HepG2 (cell line): Measurements from ENCODE around the gene FURIN. TPM values are rescaled to one million over a fixed set of nuclear protein-coding genes. Genes with fewer than 3 reads are reported as not detected.
A peak's percentile ranks its signal among the peaks of the same experiment; 100 is the strongest.

ENCODE experiments used
- FOXA3 ChIP-seq: IDR thresholded peaks from 2 replicates; pipeline ENCODE4 v1.6.1; 2016; ENCODE audit warnings: missing genetic modification reagents, missing compliant biosample characterization
- HMG20A ChIP-seq: IDR thresholded peaks from 2 replicates; pipeline ENCODE4 v1.6.1; 2016; ENCODE audit warnings: borderline replicate concordance
- HNF4A ChIP-seq: sonication (generic); formaldehyde crosslinking; IDR thresholded peaks from 2 replicates; pipeline ENCODE4 v1.4.0; 2020; ENCODE audit warnings: missing genetic modification reagents
- IKZF4 ChIP-seq: sonication (generic); formaldehyde crosslinking; IDR thresholded peaks from 2 replicates; pipeline ENCODE4 v1.5.1; 2020; ENCODE audit warnings: borderline replicate concordance, mild to moderate bottlenecking, low read depth, missing genetic modification reagents; ENCODE audit errors: not compliant biosample characterization
- IRX3 ChIP-seq: sonication (generic); formaldehyde crosslinking; IDR thresholded peaks from 2 replicates; pipeline ENCODE4 v1.8.1; 2023; ENCODE audit warnings: mild to moderate bottlenecking, low read depth, missing genetic modification reagents, borderline replicate concordance
- KMT2B ChIP-seq: IDR thresholded peaks from 2 replicates; pipeline ENCODE4 v1.6.1; 2016; ENCODE audit warnings: missing genetic modification reagents, missing compliant biosample characterization
- PHF8 ChIP-seq: sonication (generic); formaldehyde crosslinking; IDR thresholded peaks from 2 replicates; pipeline ENCODE4 v1.5.0; 2020; ENCODE audit warnings: missing genetic modification reagents
- RARA ChIP-seq: IDR thresholded peaks from 2 replicates; pipeline ENCODE4 v1.6.1; 2016; ENCODE audit warnings: missing genetic modification reagents, missing compliant biosample characterization
- SIX1 ChIP-seq: sonication (generic); formaldehyde crosslinking; IDR thresholded peaks from 2 replicates; pipeline ENCODE4 v1.4.0; 2020; ENCODE audit warnings: missing genetic modification reagents, borderline replicate concordance
- SOX6 ChIP-seq, 2 experiments: fragments of 450-650 bp in 1 of 2; sonication (generic) in 1 of 2; formaldehyde crosslinking in 1 of 2; IDR thresholded peaks; 2 replicates each; pipeline versions ENCODE4 v1.4.0 to v1.6.1; 2017 to 2020; ENCODE audit warnings: antibody characterized with exemption in 1 of 2, mild to moderate bottlenecking in 1 of 2, missing genetic modification reagents in 1 of 2
- TARDBP ChIP-seq: sonication (generic); formaldehyde crosslinking; IDR thresholded peaks from 2 replicates; pipeline ENCODE4 v1.8.0; 2022; ENCODE audit warnings: mild to moderate bottlenecking, missing genetic modification reagents
- ZFP1 ChIP-seq: IDR thresholded peaks from 2 replicates; pipeline ENCODE4 v1.6.1; 2016
- ZNF460 ChIP-seq: sonication (generic); formaldehyde crosslinking; IDR thresholded peaks from 2 replicates; pipeline ENCODE4 v1.5.1; 2020; ENCODE audit warnings: missing genetic modification reagents, mild to moderate bottlenecking, borderline replicate concordance
- ZNF616 ChIP-seq: sonication (generic); formaldehyde crosslinking; IDR thresholded peaks from 2 replicates; pipeline ENCODE4 v1.5.0; 2020; ENCODE audit warnings: low read depth, mild to moderate bottlenecking, missing genetic modification reagents
- polyA plus RNA-seq, 8 experiments: library from polyadenylated mRNA; depleted of rRNA in 3 of 8; stranded (reverse) in 7 of 8; unstranded in 1 of 8; fragments of >200 nt; fragmentation: Illumina TruSeq in 4 of 8; extraction: Trizol in 4 of 8; gene quantifications; 2 replicates each; pipeline versions ENCODE4 v1.2.1 to v1.2.3, GENCODE V29; 2011 to 2016; ENCODE audit warnings: low read depth in 4 of 8, missing spikeins in 1 of 8, mixed read lengths in 1 of 8; ENCODE audit not compliant: insufficient read depth in 1 of 8
- total RNA-seq, 5 experiments: library from RNA; depleted of rRNA; stranded (reverse); fragments of >200 nt; fragmentation: Illumina TruSeq; extraction: Trizol; gene quantifications; 2 replicates each; pipeline ENCODE4 v1.2.3, GENCODE V29; 2016; ENCODE audit warnings: low read depth in 1 of 5
- TF ChIP-seq, protein P1 (sequence below): sonication (generic); formaldehyde crosslinking; IDR thresholded peaks from 2 replicates; pipeline ENCODE4 v1.4.0; 2020; ENCODE audit warnings: mild to moderate bottlenecking, missing genetic modification reagents
- TF ChIP-seq, protein P2 (sequence below): sonication (generic); formaldehyde crosslinking; IDR thresholded peaks from 2 replicates; pipeline ENCODE4 v1.8.0; 2022; ENCODE audit warnings: mild to moderate bottlenecking, missing genetic modification reagents, moderate library complexity
- TF ChIP-seq, protein P3 (sequence below): IDR thresholded peaks from 2 replicates; pipeline ENCODE4 v1.6.1; 2016; ENCODE audit warnings: low read depth, missing genetic modification reagents, missing compliant biosample characterization
- TF ChIP-seq, protein P4 (sequence below): sonication (generic); formaldehyde crosslinking; IDR thresholded peaks from 2 replicates; pipeline ENCODE4 v1.8.1; 2022; ENCODE audit warnings: low read depth, mild to moderate bottlenecking, missing genetic modification reagents
- TF ChIP-seq, protein P5 (sequence below): sonication (generic); formaldehyde crosslinking; IDR thresholded peaks from 2 replicates; pipeline ENCODE4 v1.4.0; 2020; ENCODE audit warnings: missing genetic modification reagents, mild to moderate bottlenecking, borderline replicate concordance

The FURIN gene
- total and polyA plus RNA-seq, 2 of the 13 experiments (the other 11 are each of a cell fraction or from before 2014, with no cell fraction given): 15.2 to 17.4 TPM

DNA sequence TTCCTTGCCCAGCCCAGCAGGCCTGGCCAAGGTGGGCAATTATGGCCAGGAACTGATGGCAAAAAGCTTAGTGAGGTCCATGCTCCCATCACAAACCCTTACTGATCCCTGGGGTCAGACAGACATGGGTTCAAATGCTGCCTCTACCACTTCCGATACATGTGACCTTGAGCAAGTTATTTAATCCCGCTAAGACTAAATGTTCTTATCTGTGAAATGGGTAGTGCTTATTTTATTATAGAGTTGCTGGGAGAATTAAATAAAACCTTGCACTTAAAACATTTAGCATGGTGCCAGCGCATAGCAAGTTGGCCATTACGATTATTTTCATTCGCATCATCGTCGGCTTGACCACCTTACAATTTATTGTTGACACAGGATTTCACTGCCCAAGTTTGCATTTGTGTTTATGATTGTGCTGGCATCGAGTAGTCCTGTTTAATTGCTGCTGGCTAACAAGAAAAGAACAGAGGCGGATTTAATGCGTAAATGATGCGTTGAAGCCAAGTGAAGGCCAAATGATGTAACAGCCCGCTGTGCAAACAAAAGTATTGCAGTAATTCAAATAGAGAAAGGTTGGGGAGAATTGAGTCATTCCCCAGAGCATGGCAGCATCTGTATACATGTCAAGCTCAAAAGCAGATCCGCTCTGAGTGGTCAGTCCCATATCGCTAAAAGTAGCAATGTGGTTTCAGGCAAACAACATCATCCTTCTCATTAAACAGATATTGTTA is 7.3 kb upstream of the FURIN start (continued):
- TF ChIP-seq KMT2B (0 out of 2 replicates have a peak, but pooled peaks have one; percentile 11), RARA (CRISPR knock-in tag) (peak; percentile 97), HNF4A (CRISPR knock-in tag) (peak; percentile 60), HMG20A (CRISPR knock-in tag) (peak; percentile 94), ZNF616 (CRISPR knock-in tag) (no peak), IKZF4 (CRISPR knock-in tag) (no peak), ZNF460 (no peak), TARDBP (CRISPR knock-in tag) (peak; percentile 83), IRX3 (CRISPR knock-in tag) (no peak), FOXA3 (peak; percentile 96), SIX1 (0 out of 2 replicates have a peak, but pooled peaks have one; percentile 46), PHF8 (CRISPR knock-in tag) (no peak), ZFP1 (CRISPR knock-in tag) (0 out of 2 replicates have a peak, but pooled peaks have one; percentile 57), SOX6 (IDR thresholded peaks at IDR 0.05) (no peak), SOX6 (CRISPR knock-in tag; IDR thresholded peaks at IDR 0.05) (peak; percentile 90)
- TF ChIP-seq, protein P1, sequence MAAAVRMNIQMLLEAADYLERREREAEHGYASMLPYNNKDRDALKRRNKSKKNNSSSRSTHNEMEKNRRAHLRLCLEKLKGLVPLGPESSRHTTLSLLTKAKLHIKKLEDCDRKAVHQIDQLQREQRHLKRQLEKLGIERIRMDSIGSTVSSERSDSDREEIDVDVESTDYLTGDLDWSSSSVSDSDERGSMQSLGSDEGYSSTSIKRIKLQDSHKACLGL (CRISPR knock-in tag): no peak
- TF ChIP-seq, protein P2, sequence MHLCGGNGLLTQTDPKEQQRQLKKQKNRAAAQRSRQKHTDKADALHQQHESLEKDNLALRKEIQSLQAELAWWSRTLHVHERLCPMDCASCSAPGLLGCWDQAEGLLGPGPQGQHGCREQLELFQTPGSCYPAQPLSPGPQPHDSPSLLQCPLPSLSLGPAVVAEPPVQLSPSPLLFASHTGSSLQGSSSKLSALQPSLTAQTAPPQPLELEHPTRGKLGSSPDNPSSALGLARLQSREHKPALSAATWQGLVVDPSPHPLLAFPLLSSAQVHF (CRISPR knock-in tag): no peak
- TF ChIP-seq, protein P3, sequence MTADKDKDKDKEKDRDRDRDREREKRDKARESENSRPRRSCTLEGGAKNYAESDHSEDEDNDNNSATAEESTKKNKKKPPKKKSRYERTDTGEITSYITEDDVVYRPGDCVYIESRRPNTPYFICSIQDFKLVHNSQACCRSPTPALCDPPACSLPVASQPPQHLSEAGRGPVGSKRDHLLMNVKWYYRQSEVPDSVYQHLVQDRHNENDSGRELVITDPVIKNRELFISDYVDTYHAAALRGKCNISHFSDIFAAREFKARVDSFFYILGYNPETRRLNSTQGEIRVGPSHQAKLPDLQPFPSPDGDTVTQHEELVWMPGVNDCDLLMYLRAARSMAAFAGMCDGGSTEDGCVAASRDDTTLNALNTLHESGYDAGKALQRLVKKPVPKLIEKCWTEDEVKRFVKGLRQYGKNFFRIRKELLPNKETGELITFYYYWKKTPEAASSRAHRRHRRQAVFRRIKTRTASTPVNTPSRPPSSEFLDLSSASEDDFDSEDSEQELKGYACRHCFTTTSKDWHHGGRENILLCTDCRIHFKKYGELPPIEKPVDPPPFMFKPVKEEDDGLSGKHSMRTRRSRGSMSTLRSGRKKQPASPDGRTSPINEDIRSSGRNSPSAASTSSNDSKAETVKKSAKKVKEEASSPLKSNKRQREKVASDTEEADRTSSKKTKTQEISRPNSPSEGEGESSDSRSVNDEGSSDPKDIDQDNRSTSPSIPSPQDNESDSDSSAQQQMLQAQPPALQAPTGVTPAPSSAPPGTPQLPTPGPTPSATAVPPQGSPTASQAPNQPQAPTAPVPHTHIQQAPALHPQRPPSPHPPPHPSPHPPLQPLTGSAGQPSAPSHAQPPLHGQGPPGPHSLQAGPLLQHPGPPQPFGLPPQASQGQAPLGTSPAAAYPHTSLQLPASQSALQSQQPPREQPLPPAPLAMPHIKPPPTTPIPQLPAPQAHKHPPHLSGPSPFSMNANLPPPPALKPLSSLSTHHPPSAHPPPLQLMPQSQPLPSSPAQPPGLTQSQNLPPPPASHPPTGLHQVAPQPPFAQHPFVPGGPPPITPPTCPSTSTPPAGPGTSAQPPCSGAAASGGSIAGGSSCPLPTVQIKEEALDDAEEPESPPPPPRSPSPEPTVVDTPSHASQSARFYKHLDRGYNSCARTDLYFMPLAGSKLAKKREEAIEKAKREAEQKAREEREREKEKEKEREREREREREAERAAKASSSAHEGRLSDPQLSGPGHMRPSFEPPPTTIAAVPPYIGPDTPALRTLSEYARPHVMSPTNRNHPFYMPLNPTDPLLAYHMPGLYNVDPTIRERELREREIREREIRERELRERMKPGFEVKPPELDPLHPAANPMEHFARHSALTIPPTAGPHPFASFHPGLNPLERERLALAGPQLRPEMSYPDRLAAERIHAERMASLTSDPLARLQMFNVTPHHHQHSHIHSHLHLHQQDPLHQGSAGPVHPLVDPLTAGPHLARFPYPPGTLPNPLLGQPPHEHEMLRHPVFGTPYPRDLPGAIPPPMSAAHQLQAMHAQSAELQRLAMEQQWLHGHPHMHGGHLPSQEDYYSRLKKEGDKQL: peak; percentile 89
- TF ChIP-seq, protein P4, sequence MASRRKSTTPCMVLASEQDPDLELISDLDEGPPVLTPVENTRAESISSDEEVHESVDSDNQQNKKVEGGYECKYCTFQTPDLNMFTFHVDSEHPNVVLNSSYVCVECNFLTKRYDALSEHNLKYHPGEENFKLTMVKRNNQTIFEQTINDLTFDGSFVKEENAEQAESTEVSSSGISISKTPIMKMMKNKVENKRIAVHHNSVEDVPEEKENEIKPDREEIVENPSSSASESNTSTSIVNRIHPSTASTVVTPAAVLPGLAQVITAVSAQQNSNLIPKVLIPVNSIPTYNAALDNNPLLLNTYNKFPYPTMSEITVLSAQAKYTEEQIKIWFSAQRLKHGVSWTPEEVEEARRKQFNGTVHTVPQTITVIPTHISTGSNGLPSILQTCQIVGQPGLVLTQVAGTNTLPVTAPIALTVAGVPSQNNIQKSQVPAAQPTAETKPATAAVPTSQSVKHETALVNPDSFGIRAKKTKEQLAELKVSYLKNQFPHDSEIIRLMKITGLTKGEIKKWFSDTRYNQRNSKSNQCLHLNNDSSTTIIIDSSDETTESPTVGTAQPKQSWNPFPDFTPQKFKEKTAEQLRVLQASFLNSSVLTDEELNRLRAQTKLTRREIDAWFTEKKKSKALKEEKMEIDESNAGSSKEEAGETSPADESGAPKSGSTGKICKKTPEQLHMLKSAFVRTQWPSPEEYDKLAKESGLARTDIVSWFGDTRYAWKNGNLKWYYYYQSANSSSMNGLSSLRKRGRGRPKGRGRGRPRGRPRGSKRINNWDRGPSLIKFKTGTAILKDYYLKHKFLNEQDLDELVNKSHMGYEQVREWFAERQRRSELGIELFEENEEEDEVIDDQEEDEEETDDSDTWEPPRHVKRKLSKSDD (CRISPR knock-in tag): peak; percentile 83; the same call in 1 of the 2 replicates
- TF ChIP-seq, protein P5, sequence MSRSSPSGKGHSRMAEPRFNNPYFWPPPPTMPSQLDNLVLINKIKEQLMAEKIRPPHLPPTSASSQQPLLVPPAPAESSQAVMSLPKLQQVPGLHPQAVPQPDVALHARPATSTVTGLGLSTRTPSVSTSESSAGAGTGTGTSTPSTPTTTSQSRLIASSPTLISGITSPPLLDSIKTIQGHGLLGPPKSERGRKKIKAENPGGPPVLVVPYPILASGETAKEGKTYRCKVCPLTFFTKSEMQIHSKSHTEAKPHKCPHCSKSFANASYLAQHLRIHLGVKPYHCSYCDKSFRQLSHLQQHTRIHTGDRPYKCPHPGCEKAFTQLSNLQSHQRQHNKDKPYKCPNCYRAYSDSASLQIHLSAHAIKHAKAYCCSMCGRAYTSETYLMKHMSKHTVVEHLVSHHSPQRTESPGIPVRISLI (CRISPR knock-in tag): no peak
